SK-N-SH (cell line): ENCODE measurements around the gene MACROD1.

Source experiments
- CTCF ChIP-seq: fragments of 200-600 bp; sonication (generic); IDR thresholded peaks from 2 replicates; pipeline ENCODE4 v1.6.1; 2017; ENCODE audit warnings: antibody characterized with exemption, mild to moderate bottlenecking, moderate library complexity
- FOSL2 ChIP-seq: IDR thresholded peaks from 2 replicates; pipeline ENCODE4 v1.4.0; 2012; ENCODE audit warnings: low read depth, mild to moderate bottlenecking, moderate library complexity, borderline replicate concordance

GRCh38 chr11:64117763-64118459 lies 48.0 kb downstream of the MACROD1 start:
- TF ChIP-seq CTCF, result no peak
- no peak for TF ChIP-seq FOSL2
